ENCODE results near the gene FUOM. TPM values are rescaled to one million over a fixed set of nuclear protein-coding genes. Genes with fewer than 3 reads are reported as not detected.
A peak's percentile ranks its signal among the peaks of the same experiment; 100 is the strongest.

The FUOM gene
- total RNA-seq, 1 experiment from 2014 or later = 33.3 TPM

DNA sequence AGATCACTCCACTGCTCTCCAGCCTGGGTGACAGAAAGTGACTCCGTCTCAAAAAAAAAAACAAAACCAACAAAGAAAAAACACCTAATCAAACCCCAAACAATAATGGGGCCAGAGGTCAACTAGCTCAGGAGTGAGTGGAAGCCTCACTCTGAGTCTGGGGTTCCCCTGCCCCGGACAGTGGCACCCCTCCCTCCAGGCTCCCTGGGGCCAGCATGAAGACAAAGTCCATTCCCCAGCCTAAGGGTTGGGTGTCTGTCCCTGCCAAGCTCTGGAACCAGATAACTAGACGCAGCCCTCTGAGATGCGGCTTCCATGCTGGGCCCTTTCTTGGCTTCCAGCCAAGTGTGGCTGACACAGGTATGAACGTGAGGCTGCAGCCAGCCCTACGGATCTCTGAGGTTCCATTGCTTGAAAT lies 1.7 kb upstream of the FUOM start:
- BruUV-seq (replicated peaks) = no TSS peak
- POLR2A ChIA-PET (ENCODE audit: unreplicated experiment) = no interaction called here
- DNase-seq = peak; percentile 8
- no peaks in the 10 kb centered on the region for H3K9me2 ChIP-seq (replicated peaks; ENCODE audit: low read length)
- no peaks in the 10 kb centered on the region for H3K79me2 ChIP-seq (ENCODE audit: low read length)
- intact Hi-C loops (cut with micrococcal nuclease) = no loop called here
- H3K4me3 ChIP-seq (ENCODE audit: low read length) = no peak overlapping the region
- no peak overlapping the region for H3K9ac ChIP-seq (ENCODE audit: low read length)
- TF ChIP-seq EZH2 (IDR thresholded peaks at IDR 0.05; ENCODE audit: low read length, unreplicated experiment) = no peak
- TF ChIP-seq EZH2phosphoT487 (IDR thresholded peaks at IDR 0.05; ENCODE audit: borderline replicate concordance, low read length) = no peak
- no peak for TF ChIP-seq CTCF (conservative IDR thresholded peaks at IDR 0.05; ENCODE audit: low read depth, low read length)
- no peak overlapping the region for H3K4me2 ChIP-seq (ENCODE audit: low read length)
- no peaks in the 10 kb centered on the region for H3F3A ChIP-seq (ENCODE audit: low read length, unreplicated experiment)
- no peaks in the 10 kb centered on the region for H3K9me3 ChIP-seq (ENCODE audit: low read length)
- H3K27me3 ChIP-seq (ENCODE audit: low read length) = no peaks in the 10 kb centered on the region
- no peaks in the 10 kb centered on the region for H4K20me1 ChIP-seq (ENCODE audit: low read length)
- H3K4me1 ChIP-seq (ENCODE audit: insufficient read depth, low read length) = 0 out of 2 replicates have a peak, but pooled peaks cover 4% of the 10 kb centered on the region
- ATAC-seq = no peak
- 0 out of 2 replicates have a peak, but pooled peaks cover 3% of the 10 kb centered on the region for H3K36me3 ChIP-seq (ENCODE audit: low read depth, low read length)
- no peak overlapping the region for H2AFZ ChIP-seq (ENCODE audit: low read length)
- no peak overlapping the region for H3K27ac ChIP-seq (ENCODE audit: low read length)
- CTCF ChIA-PET = no interaction called here

DNA sequence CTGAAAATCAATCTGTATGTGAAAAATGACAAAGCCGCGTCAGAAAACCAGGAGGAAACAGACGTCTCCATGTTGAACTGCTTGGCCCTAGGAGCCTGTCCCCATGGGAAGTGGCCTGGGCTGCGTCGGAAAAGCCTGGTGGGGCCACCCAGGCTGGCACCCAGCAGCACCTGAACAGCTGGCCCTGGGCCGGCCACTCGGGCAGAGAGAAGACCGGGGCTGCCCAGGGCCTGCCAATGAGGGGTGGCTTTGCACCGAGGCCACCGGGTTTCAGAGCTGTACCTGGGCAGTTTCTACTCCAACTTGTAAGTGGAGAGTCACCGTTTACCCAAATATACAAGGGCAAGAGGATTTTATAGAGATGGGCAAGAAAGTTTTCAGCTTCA lies 1.1 kb upstream of the FUOM start:
- TF ChIP-seq CTCF (conservative IDR thresholded peaks at IDR 0.05; ENCODE audit: low read depth, low read length) (no peak), EZH2 (IDR thresholded peaks at IDR 0.05; ENCODE audit: low read length, unreplicated experiment) (no peak)
- intact Hi-C loops (cut with micrococcal nuclease) = no loop called here
- no peak overlapping the region for H3K4me2 ChIP-seq (ENCODE audit: low read length)
- no peaks in the 10 kb centered on the region for H3K9me3 ChIP-seq (ENCODE audit: low read length)
- no peak overlapping the region for H3K9ac ChIP-seq (ENCODE audit: low read length)
- no peak overlapping the region for H2AFZ ChIP-seq (ENCODE audit: low read length)
- DNase-seq = no peak
- 0 out of 2 replicates have a peak, but pooled peaks cover 4% of the 10 kb centered on the region for H3K4me1 ChIP-seq (ENCODE audit: insufficient read depth, low read length)
- no peaks in the 10 kb centered on the region for H3K9me2 ChIP-seq (replicated peaks; ENCODE audit: low read length)
- no peak for ATAC-seq
- no peaks in the 10 kb centered on the region for H3K79me2 ChIP-seq (ENCODE audit: low read length)
- no peak overlapping the region for H3K27ac ChIP-seq (ENCODE audit: low read length)
- POLR2A ChIA-PET (ENCODE audit: unreplicated experiment) = no interaction called here
- no peak overlapping the region for H3K4me3 ChIP-seq (ENCODE audit: low read length)
- CTCF ChIA-PET = no interaction called here
- H4K20me1 ChIP-seq (ENCODE audit: low read length) = no peaks in the 10 kb centered on the region
- no peaks in the 10 kb centered on the region for H3F3A ChIP-seq (ENCODE audit: low read length, unreplicated experiment)
- H3K27me3 ChIP-seq (ENCODE audit: low read length) = no peaks in the 10 kb centered on the region
- no peaks in the 10 kb centered on the region for H3K36me3 ChIP-seq (ENCODE audit: low read depth, low read length)
- BruUV-seq (replicated peaks) = no TSS peak

DNA sequence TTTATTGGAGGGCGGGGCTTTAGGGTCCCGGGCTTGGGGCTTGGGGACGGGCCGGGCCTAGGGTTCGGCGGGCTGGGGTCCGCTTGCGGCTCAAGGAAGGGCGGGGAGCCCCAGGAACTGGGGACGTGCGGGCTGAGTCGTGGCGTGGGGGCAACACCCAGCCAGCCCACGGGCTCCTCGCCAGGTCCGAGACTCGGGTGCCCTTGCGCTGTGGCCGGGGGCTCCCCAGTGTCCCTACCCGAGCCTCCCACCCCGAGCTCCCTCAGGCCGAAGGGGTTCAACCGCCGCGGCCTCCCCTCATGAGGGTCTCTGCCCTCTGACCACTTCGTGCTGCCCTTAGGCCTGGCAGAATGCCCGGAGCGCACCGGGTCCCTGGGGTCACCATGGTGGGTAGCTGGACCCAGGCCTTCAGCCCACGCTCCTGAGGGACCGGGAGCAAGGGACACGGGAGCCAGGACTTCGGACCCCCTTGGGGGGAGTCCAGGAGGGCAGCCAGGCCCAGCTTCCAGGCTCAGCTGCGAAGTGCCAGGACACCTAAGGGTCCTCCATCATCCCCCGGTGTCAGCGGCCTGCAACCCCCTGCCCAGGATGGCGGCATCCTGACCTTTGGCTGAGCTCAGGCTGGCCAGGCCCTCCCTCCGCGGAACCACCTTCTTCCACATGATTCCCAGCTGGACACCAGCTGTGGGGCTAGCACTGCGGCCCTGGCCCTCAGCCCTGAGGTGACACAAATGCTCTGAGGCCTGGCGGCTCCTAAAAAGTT lies 524 bp upstream of the FUOM start:
- H3K9me2 ChIP-seq (replicated peaks; ENCODE audit: low read length) = no peaks in the 10 kb centered on the region
- intact Hi-C loops (cut with micrococcal nuclease) = no loop called here
- no peaks in the 10 kb centered on the region for H3K27me3 ChIP-seq (ENCODE audit: low read length)
- ChIA-PET CTCF (no interaction called here), POLR2A (ENCODE audit: unreplicated experiment) (no interaction called here)
- H3K4me3 ChIP-seq (ENCODE audit: low read length) = no peak overlapping the region
- H3F3A ChIP-seq (ENCODE audit: low read length, unreplicated experiment) = no peaks in the 10 kb centered on the region
- no peak for TF ChIP-seq EZH2phosphoT487 (IDR thresholded peaks at IDR 0.05; ENCODE audit: borderline replicate concordance, low read length)
- no peak for TF ChIP-seq EZH2 (IDR thresholded peaks at IDR 0.05; ENCODE audit: low read length, unreplicated experiment)
- TF ChIP-seq CTCF (conservative IDR thresholded peaks at IDR 0.05; ENCODE audit: low read depth, low read length) = no peak
- H3K4me1 ChIP-seq (ENCODE audit: insufficient read depth, low read length) = 0 out of 2 replicates have a peak, but pooled peaks cover 4% of the 10 kb centered on the region
- no peak overlapping the region for H3K9ac ChIP-seq (ENCODE audit: low read length)
- no peaks in the 10 kb centered on the region for H3K79me2 ChIP-seq (ENCODE audit: low read length)
- H3K27ac ChIP-seq (ENCODE audit: low read length) = no peak overlapping the region
- H3K9me3 ChIP-seq (ENCODE audit: low read length) = no peaks in the 10 kb centered on the region
- H4K20me1 ChIP-seq (ENCODE audit: low read length) = no peaks in the 10 kb centered on the region
- no peak overlapping the region for H2AFZ ChIP-seq (ENCODE audit: low read length)
- no peaks in the 10 kb centered on the region for H3K36me3 ChIP-seq (ENCODE audit: low read depth, low read length)
- BruUV-seq (replicated peaks) = no TSS peak
- DNase-seq (no peak), ATAC-seq (no peak)
- no peak overlapping the region for H3K4me2 ChIP-seq (ENCODE audit: low read length)
